Psoas muscle (tissue), 8 donors: ENCODE measurements around the gene KRT10. TPM values are rescaled to one million over a fixed set of nuclear protein-coding genes. Genes with fewer than 3 reads are reported as not detected.
"Not testable (repeated sequence)": the region's sequence is repeated elsewhere in the genome, so short reads cannot be mapped to it uniquely, and the experiment has no call there.

Experiments used
- ATAC-seq, 4 donors: fragments of 200-7000 bp; cut with Tn5 transposase; one replicate each; pipeline ENCODE4 v1.9.1; 2020; ENCODE audit warnings: moderate library complexity in 3 of 4, mild to moderate bottlenecking in 2 of 4
- DNase-seq, 2 donors: peaks; one replicate each; pipeline ENCODE4 v3.0.0-alpha.2; 2020
- H3K27ac ChIP-seq: fragments of 200-600 bp; one replicate; pipeline ENCODE4 v1.8.0; 2022
- H3K27me3 ChIP-seq, 3 donors: fragments of 200-600 bp in 1 of 3; one replicate each; pipeline versions ENCODE4 v1.6.1 to v1.8.0; 2013 to 2022; ENCODE audit warnings: low read length in 2 of 3, mild to moderate bottlenecking in 2 of 3, moderate library complexity in 1 of 3; ENCODE audit not compliant: insufficient read depth in 3 of 3
- H3K36me3 ChIP-seq, 2 donors: fragments of 200-600 bp in 1 of 2; one replicate each; pipeline versions ENCODE4 v1.6.1 to v1.8.0; 2013 to 2022; ENCODE audit warnings: low read depth in 1 of 2, mild to moderate bottlenecking in 1 of 2, moderate library complexity in 1 of 2; ENCODE audit not compliant: insufficient read depth in 1 of 2
- H3K4me1 ChIP-seq: fragments of 200-600 bp; one replicate; pipeline ENCODE4 v1.8.0; 2022
- H3K4me3 ChIP-seq: fragments of 200-600 bp; one replicate; pipeline ENCODE4 v1.8.0; 2022; ENCODE audit warnings: mild to moderate bottlenecking
- H3K9me3 ChIP-seq: fragments of 200-600 bp; one replicate; pipeline ENCODE4 v1.8.0; 2022
- CTCF ChIP-seq: fragments of 200-600 bp; IDR thresholded peaks from one replicate; pipeline ENCODE4 v1.8.0; 2022; ENCODE audit warnings: antibody characterized with exemption
- WGBS, 3 donors: extraction: QIAGEN DNeasy Blood & Tissue Kit; methylation state at CpG; one replicate each; pipeline versions ENCODE4 v1.1.6 to v1.1.7; 2013; 5-methylcytosine and 5-hydroxymethylcytosine counted together
- intact Hi-C, 2 donors: fragments of 100-400 bp; cut with DNase I; formaldehyde crosslinking; loops; one replicate each; pipeline versions ENCODE4 v1.11.0 to v1.14.2; 2022
- polyA plus RNA-seq, 3 donors: library from polyadenylated mRNA; stranded (reverse); fragments of 200-250 nt; gene quantifications; one replicate each; pipeline ENCODE4 v1.2.3, GENCODE V29; 2013
- total RNA-seq, 4 donors: library from RNA; stranded (reverse); fragmentation: NEBNext Ultra II Directional in 2 of 4; extraction: Animal tissue kit (Norgen Biotek cat#: 25700) in 2 of 4; gene quantifications; one replicate each; pipeline versions ENCODE4 v1.2.1 to v1.2.4, GENCODE V29; 2021 to 2023
- donor health status: healthy with polysubstance abuse.
- donor health status: DM: no; HTN: no; CAD: no; lungs with moderate emphysema.
- donor health status: Bipolar disorder and iron deficiency.
- donor health status: healthy.
- donor health status: DM: yes; HTN: yes; CAD: no.
- donor health status: DM: no; HTN: no; CAD: no.
- donor health status: DM: no; HTN: no; CAD: no.
- donor health status: DM: yes; HTN: yes; CAD: no.

KRT10 gene
- total and polyA plus RNA-seq, 7 donors, result 23.3 to 38.8 (median 32.7) TPM

GRCh38 chr17:40864661-40865390, 42.4 kb upstream of the KRT10 start:
- Histone ChIP-seq H3K36me3 (no peaks in the 10 kb centered on the region), H3K27me3 (peaks cover 0 to 8% (median 0%) of the 10 kb centered on the region in 3 donors), H3K27ac (no peak overlapping the region), H3K9me3 (no peaks in the 10 kb centered on the region), H3K4me3 (no peak overlapping the region), H3K4me1 (no peaks in the 10 kb centered on the region)
- 81 to 83% (median 82%) methylated on average over 14 of the region's 14 CpGs for WGBS, 3 donors
- ATAC-seq, result no peak
- TF ChIP-seq CTCF, result no peak
- no peak for DNase-seq
- intact Hi-C loops, result no loop called here

DNA sequence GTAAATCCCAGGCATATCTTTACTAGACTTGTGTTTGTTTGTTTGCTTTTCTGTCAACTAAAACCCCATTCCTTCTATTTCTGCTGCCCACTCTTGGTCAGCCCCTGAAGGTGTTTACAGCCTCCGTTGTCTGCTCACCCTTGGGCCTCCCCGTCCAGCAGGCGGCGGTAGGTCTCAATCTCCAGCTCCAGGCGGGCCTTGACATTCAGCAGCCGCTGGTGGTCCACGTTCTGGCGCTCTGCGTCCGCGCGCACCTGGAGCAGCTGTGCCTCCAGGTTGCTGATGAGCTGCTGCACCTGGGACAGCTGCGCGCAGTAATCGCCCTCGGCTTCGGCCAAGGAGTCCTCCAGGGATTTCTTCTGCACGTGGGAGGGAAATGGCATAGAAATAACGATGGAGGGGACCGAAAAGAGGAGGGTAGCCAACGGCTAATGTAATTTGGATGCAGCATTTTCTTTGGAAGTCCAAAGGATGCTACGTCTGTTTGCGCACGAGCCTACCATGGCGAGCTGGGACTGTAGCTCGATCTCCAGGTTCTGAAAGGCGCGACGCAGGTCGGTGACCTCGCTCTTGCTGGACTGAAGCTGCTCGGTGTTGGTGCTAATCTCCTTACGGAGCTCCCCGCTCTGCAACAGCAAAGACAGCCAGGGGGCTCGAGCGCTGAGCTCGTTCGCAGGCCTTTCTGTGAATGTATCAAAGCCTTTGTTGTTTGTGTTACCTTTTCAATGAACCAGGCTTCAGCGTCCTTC, 40.7 kb upstream of the KRT10 start:
- Histone ChIP-seq H3K4me1 (no peaks in the 10 kb centered on the region), H3K4me3 (no peak overlapping the region), H3K36me3 (no peaks in the 10 kb centered on the region), H3K9me3 (no peaks in the 10 kb centered on the region), H3K27ac (no peak overlapping the region), H3K27me3 (peaks cover 0 to 8% (median 0%) of the 10 kb centered on the region in 3 donors)
- intact Hi-C loops, result no loop called here
- TF ChIP-seq CTCF, result no peak
- 42 to 52% (median 49%) methylated on average over 39 of the region's 39 CpGs for WGBS, 3 donors
- no peak for DNase-seq
- no peak for ATAC-seq

DNA sequence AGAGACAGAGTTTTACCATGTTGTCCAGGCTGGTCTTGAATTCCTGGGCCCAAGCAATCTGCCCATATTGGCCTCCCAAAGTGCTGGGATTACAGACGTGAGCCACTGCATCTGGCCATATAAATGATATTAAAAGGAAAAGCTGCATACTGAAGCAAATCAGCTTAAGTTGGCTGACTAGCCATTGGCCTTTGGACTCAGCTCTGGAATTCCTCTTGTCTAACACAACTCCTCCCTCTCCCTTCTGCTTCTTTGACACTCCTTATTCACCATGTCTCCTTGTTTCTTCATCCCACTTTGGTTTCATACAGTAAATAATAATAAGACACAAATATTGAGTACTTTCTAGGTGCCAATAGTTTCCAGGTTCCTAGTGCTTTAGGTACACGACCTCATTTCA, 37.1 kb upstream of the KRT10 start:
- Histone ChIP-seq H3K4me1 (no peaks in the 10 kb centered on the region), H3K4me3 (no peak overlapping the region), H3K9me3 (no peaks in the 10 kb centered on the region), H3K27ac (no peak overlapping the region), H3K27me3 (peaks cover 0 to 8% (median 0%) of the 10 kb centered on the region in 3 donors), H3K36me3 (no peaks in the 10 kb centered on the region)
- ATAC-seq, result no peak
- TF ChIP-seq CTCF, result no peak
- 50 to 74% (median 71%) methylated on average over 2 of the region's 2 CpGs for WGBS, 3 donors
- DNase-seq, result no peak
- intact Hi-C loops, result loop anchor here in 1 of 2 donors (5.0 kb wide), 1 partner anchor 808 kb away; no protein-coding TSS in a partner anchor

GRCh38 chr17:40858667-40859066, 36.3 kb upstream of the KRT10 start:
- intact Hi-C loops, result loop anchor here in 1 of 2 donors (5.0 kb wide), 1 partner anchor 809 kb away; no protein-coding TSS in a partner anchor
- H3K9me3 ChIP-seq, H3K27me3 ChIP-seq, ATAC-seq, H3K36me3 ChIP-seq, DNase-seq, H3K4me3 ChIP-seq, H3K4me1 ChIP-seq, H3K27ac ChIP-seq: not testable (repeated sequence)
- WGBS, 3 donors, result 84 to 96% (median 96%) methylated on average over 2 of the region's 2 CpGs

DNA sequence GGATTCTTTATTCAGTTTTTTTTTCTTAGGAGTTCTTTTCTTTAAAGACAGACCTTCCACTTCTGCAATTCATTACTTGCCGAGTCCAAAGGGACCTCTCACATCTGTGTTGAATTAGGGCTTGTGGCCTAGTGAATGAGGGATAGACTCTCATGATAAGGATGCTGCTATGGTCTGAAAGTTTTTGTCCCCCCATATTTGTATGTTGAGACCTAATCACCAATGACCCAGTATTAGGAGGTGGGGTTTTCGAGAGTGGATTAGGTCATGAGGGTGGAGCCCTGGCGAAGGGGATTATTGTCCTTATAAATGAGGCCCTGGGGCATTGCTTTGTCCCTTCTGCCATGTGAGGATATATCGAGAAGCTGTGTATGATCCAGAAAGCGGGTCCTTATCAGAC, 35.1 kb upstream of the KRT10 start:
- no peaks in the 10 kb centered on the region for H3K36me3 ChIP-seq
- H3K27me3 ChIP-seq, result no peaks in the 10 kb centered on the region
- ATAC-seq, result no peak
- no peaks in the 10 kb centered on the region for H3K9me3 ChIP-seq
- intact Hi-C loops, result loop anchor here in 1 of 2 donors (5.0 kb wide), 1 partner anchor 810 kb away; no protein-coding TSS in a partner anchor
- H3K27ac ChIP-seq, result no peak overlapping the region
- no peak for DNase-seq
- H3K4me1 ChIP-seq, result no peaks in the 10 kb centered on the region
- TF ChIP-seq CTCF, result no peak
- 62 to 73% (median 69%) methylated on average over 5 of the region's 5 CpGs for WGBS, 3 donors
- no peak overlapping the region for H3K4me3 ChIP-seq
